C1 segment of cervical spinal cord (tissue), 14 donors: Measurements from ENCODE around the gene MINPP1.

Experiments
- DNase-seq, 14 donors: peaks; one replicate each; lab custom pipeline; 2025; lab: John Stamatoyannopoulos, UW

The MINPP1 gene

GRCh38 chr10:87519582-87519981 lies 14.9 kb downstream of the MINPP1 start:
- DNase-seq = no peak

GRCh38 chr10:87523731-87524130 lies 19.0 kb downstream of the MINPP1 start:
- no peak for DNase-seq

- no peak for DNase-seq
Measured at GRCh38 chr10:87524296-87524695, 19.6 kb downstream of the MINPP1 start.

GRCh38 chr10:87531908-87532622 lies 27.4 kb downstream of the MINPP1 start:
- DNase-seq = no peak

- DNase-seq = no peak
Measured at GRCh38 chr10:87532696-87533095, 28.0 kb downstream of the MINPP1 start.

GRCh38 chr10:87534173-87534858 lies 29.6 kb downstream of the MINPP1 start:
- DNase-seq = no peak

- DNase-seq = no peak
Measured at GRCh38 chr10:87538092-87539015, 33.7 kb downstream of the MINPP1 start.

GRCh38 chr10:87541114-87541513 lies 36.4 kb downstream of the MINPP1 start:
- no peak for DNase-seq

GRCh38 chr10:87544721-87545120 lies 40.0 kb downstream of the MINPP1 start:
- no peak for DNase-seq

GRCh38 chr10:87545783-87546182 lies 41.1 kb downstream of the MINPP1 start:
- DNase-seq = no peak

GRCh38 chr10:87546210-87546609 lies 41.5 kb downstream of the MINPP1 start:
- no peak for DNase-seq

- no peak for DNase-seq
Measured at GRCh38 chr10:87546971-87547413, 42.3 kb downstream of the MINPP1 start.

- no peak for DNase-seq
Measured at GRCh38 chr10:87547734-87548311, 43.1 kb downstream of the MINPP1 start.

- DNase-seq = no peak
Measured at GRCh38 chr10:87550741-87551140, 46.0 kb downstream of the MINPP1 start.

- DNase-seq = no peak
Measured at GRCh38 chr10:87551326-87551725, 46.6 kb downstream of the MINPP1 start.

GRCh38 chr10:87552248-87552929 lies 47.7 kb downstream of the MINPP1 start:
- DNase-seq = no peak

- DNase-seq = no peak
Measured at GRCh38 chr10:87557409-87557808, 52.7 kb downstream of the MINPP1 start.

GRCh38 chr10:87558333-87558732 lies 53.6 kb downstream of the MINPP1 start:
- DNase-seq = no peak

GRCh38 chr10:87559392-87559791 lies 54.7 kb downstream of the MINPP1 start:
- DNase-seq = no peak

- DNase-seq = no peak
Measured at GRCh38 chr10:87560495-87561129, 55.9 kb downstream of the MINPP1 start.

GRCh38 chr10:87562750-87563149 lies 58.1 kb downstream of the MINPP1 start:
- no peak for DNase-seq
